ENCODE data around the gene NFATC2. TPM values are rescaled to one million over a fixed set of nuclear protein-coding genes. Genes with fewer than 3 reads are reported as not detected.

NFATC2 gene
- total and polyA plus RNA-seq, 2 experiments from 2014 or later: 0.52 to 0.59 TPM

DNA sequence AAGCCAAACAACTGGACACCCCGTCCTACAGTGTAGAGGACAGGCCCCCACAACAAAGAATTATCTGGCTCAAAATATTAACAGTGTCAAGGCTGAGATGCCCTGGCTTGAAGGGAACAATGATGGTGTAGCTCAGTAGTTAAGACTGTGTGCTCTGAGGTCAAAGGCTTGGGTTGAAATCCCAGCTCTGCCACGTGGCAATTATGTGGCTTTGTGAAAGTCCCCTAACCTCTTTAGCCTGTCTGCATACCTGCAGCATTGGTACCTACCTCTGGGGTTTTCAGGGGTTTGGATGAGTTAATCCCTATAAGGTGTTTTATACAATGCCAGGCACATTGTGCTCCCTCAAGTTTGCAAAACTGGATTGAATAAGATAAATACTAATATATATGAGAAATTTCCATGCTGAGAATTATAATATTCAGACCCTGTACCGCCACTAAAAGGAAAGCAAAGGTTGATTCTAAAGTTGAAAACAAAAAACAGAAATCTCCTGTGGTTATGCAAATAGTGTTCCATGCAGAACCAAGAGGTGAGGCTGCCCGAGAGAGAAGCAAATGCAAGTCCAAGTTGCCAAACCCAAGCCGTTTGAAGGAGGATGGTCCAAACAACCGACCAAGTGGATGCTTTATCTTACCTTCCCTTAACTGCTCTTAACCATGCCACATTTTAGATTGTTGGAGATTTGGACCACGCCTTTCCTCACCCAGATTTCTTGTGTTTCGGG, 199.8 kb downstream of the NFATC2 start:
- no peak for TF ChIP-seq STAT1 (IDR thresholded peaks at IDR 0.05; ENCODE audit: unreplicated experiment)
- no peak for TF ChIP-seq POLR2AphosphoS5 (IDR thresholded peaks at IDR 0.05; ENCODE audit: low read depth)
- TF ChIP-seq NANOG (IDR thresholded peaks at IDR 0.05; ENCODE audit: borderline replicate concordance): no peak
- TF ChIP-seq, protein P1, sequence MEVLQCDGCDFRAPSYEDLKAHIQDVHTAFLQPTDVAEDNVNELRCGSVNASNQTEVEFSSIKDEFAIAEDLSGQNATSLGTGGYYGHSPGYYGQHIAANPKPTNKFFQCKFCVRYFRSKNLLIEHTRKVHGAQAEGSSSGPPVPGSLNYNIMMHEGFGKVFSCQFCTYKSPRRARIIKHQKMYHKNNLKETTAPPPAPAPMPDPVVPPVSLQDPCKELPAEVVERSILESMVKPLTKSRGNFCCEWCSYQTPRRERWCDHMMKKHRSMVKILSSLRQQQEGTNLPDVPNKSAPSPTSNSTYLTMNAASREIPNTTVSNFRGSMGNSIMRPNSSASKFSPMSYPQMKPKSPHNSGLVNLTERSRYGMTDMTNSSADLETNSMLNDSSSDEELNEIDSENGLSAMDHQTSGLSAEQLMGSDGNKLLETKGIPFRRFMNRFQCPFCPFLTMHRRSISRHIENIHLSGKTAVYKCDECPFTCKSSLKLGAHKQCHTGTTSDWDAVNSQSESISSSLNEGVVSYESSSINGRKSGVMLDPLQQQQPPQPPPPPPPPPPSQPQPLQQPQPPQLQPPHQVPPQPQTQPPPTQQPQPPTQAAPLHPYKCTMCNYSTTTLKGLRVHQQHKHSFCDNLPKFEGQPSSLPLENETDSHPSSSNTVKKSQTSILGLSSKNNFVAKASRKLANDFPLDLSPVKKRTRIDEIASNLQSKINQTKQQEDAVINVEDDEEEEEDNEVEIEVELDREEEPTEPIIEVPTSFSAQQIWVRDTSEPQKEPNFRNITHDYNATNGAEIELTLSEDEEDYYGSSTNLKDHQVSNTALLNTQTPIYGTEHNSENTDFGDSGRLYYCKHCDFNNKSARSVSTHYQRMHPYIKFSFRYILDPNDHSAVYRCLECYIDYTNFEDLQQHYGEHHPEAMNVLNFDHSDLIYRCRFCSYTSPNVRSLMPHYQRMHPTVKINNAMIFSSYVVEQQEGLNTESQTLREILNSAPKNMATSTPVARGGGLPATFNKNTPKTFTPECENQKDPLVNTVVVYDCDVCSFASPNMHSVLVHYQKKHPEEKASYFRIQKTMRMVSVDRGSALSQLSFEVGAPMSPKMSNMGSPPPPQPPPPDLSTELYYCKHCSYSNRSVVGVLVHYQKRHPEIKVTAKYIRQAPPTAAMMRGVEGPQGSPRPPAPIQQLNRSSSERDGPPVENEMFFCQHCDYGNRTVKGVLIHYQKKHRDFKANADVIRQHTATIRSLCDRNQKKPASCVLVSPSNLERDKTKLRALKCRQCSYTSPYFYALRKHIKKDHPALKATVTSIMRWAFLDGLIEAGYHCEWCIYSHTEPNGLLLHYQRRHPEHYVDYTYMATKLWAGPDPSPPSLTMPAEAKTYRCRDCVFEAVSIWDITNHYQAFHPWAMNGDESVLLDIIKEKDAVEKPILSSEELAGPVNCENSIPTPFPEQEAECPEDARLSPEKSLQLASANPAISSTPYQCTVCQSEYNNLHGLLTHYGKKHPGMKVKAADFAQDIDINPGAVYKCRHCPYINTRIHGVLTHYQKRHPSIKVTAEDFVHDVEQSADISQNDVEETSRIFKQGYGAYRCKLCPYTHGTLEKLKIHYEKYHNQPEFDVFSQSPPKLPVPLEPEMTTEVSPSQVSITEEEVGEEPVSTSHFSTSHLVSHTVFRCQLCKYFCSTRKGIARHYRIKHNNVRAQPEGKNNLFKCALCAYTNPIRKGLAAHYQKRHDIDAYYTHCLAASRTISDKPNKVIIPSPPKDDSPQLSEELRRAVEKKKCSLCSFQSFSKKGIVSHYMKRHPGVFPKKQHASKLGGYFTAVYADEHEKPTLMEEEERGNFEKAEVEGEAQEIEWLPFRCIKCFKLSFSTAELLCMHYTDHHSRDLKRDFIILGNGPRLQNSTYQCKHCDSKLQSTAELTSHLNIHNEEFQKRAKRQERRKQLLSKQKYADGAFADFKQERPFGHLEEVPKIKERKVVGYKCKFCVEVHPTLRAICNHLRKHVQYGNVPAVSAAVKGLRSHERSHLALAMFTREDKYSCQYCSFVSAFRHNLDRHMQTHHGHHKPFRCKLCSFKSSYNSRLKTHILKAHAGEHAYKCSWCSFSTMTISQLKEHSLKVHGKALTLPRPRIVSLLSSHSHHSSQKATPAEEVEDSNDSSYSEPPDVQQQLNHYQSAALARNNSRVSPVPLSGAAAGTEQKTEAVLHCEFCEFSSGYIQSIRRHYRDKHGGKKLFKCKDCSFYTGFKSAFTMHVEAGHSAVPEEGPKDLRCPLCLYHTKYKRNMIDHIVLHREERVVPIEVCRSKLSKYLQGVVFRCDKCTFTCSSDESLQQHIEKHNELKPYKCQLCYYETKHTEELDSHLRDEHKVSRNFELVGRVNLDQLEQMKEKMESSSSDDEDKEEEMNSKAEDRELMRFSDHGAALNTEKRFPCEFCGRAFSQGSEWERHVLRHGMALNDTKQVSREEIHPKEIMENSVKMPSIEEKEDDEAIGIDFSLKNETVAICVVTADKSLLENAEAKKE (CRISPR knock-in tag; IDR thresholded peaks at IDR 0.05): no peak
- no peak for TF ChIP-seq CREB1 (CRISPR knock-in tag; IDR thresholded peaks at IDR 0.05; ENCODE audit: low read depth)
- TF ChIP-seq, protein P2, sequence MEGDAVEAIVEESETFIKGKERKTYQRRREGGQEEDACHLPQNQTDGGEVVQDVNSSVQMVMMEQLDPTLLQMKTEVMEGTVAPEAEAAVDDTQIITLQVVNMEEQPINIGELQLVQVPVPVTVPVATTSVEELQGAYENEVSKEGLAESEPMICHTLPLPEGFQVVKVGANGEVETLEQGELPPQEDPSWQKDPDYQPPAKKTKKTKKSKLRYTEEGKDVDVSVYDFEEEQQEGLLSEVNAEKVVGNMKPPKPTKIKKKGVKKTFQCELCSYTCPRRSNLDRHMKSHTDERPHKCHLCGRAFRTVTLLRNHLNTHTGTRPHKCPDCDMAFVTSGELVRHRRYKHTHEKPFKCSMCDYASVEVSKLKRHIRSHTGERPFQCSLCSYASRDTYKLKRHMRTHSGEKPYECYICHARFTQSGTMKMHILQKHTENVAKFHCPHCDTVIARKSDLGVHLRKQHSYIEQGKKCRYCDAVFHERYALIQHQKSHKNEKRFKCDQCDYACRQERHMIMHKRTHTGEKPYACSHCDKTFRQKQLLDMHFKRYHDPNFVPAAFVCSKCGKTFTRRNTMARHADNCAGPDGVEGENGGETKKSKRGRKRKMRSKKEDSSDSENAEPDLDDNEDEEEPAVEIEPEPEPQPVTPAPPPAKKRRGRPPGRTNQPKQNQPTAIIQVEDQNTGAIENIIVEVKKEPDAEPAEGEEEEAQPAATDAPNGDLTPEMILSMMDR (conservative IDR thresholded peaks at IDR 0.05; ENCODE audit: low read depth in 2 of 2): no peak
- TF ChIP-seq ZNF331 (CRISPR knock-in tag; IDR thresholded peaks at IDR 0.05; ENCODE audit: low read depth): no peak
- TF ChIP-seq ZNF114 (CRISPR knock-in tag; IDR thresholded peaks at IDR 0.05): no peak
- Histone ChIP-seq H3F3A (replicated peaks; ENCODE audit: low read depth) (no peaks in the 10 kb centered on the region), H3K27me3 (ENCODE audit: insufficient read depth) (no peaks in the 10 kb centered on the region), H3K4me2 (no peak overlapping the region), H3K9me2 (ENCODE audit: insufficient read depth) (peaks cover 6% of the 10 kb centered on the region; the same call in 1 of the 2 replicates), H3K27ac (ENCODE audit: low read depth) (no peak overlapping the region), H4K20me1 (replicated peaks; ENCODE audit: insufficient read depth) (no peaks in the 10 kb centered on the region), H3K4me1 (ENCODE audit: insufficient read depth) (no peaks in the 10 kb centered on the region), H3K36me3 (ENCODE audit: insufficient read depth) (no peaks in the 10 kb centered on the region), H3K79me2 (replicated peaks; ENCODE audit: insufficient read depth) (no peaks in the 10 kb centered on the region), H2AFZ (no peak overlapping the region), H3K4me3 (no peak overlapping the region)
- H3K9me3 Mint-ChIP-seq: peaks cover 15% of the 10 kb centered on the region
- no peak overlapping the region for H3K4me3 Mint-ChIP-seq
- H3K4me1 Mint-ChIP-seq: no peaks in the 10 kb centered on the region
- ATAC-seq (no peak), DNase-seq (ENCODE audit: low spot score) (no peak)
- H3K36me3 Mint-ChIP-seq (ENCODE audit: low read depth): no peaks in the 10 kb centered on the region; the same call in 2 of the 3 replicates
- no peak overlapping the region for H3K27ac Mint-ChIP-seq
- no peaks in the 10 kb centered on the region for H3K27me3 Mint-ChIP-seq (ENCODE audit: insufficient read depth, low read depth, poor library complexity)
